HG02623 (cell line): ENCODE measurements around the gene SNX8.
A peak's percentile ranks its signal among the peaks of the same experiment; 100 is the strongest.

Experiments
- ATAC-seq: cut with Tn5 transposase; IDR thresholded peaks from one replicate; pipeline ENCODE4 v1.9.1; 2021; ENCODE audit warnings: moderate library complexity; ENCODE audit not compliant: unreplicated experiment

SNX8 gene

DNA sequence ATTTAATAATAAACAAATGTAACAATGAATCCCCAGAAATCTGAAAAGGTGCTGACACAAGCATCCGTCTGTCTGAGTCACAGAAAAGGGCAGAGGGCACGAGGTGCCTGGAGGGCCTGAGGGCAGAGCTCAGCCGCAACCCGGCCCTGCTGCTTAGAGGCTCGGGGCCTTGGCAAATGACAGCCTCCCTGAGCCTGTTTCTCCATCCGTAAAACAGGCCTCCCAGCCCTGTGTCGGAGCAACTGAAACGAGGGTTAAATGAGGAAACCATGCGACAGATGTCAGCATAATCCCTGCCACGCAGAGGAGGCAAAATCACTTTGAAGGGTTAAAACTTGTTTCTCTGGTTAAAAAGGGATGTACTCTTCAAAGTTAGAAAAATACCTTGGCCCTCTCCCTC, 47.3 kb downstream of the SNX8 start:
- ATAC-seq = no peak

DNA sequence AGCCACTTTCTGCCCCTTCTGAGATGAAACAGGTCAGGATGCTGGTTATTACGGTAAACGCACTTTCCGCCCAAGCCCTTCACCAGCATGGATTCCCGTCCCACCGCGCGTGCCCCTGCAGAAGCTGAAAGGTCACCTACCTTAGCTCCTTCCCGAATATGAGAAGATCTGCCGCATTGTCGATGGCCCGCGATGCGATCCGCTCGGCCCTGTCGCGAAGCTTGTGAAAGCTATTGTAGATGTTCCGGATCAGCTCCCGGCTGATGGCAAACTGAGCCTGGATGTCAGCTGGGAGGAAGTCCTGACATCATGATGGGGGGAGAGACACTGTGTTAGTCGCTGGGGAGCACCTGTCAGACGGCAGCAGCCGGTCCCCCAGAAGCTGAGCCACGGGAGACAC, 50.1 kb downstream of the SNX8 start:
- ATAC-seq = no peak

GRCh38 chr7:2263176-2263575, 51.1 kb downstream of the SNX8 start:
- no peak for ATAC-seq

DNA sequence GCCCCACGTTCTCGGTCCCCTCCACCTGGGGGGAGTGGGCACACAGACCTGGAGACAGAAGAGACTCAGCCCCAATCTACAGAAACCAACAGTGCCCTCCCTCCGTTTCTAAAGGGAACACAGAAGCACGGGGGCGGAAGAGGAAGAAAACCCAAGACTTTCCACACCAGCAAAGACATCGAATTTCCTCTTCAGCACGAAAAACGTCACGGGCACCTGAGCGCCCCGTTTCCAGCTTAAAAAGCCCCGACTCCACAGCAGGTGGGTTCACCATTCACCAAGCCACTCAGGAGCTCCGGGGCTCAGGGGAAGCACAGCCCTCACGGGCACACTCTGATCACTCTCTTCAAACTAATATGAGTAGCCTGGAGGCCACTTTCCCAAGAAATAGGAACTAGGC, 52.6 kb downstream of the SNX8 start:
- ATAC-seq = no peak

- no peak for ATAC-seq
These were observed 53.4 kb downstream of the SNX8 start for GRCh38 chr7:2260820-2261219.

GRCh38 chr7:2259480-2259879, 54.8 kb downstream of the SNX8 start:
- ATAC-seq = no peak

GRCh38 chr7:2258661-2259365, 55.4 kb downstream of the SNX8 start:
- peak; percentile 64 for ATAC-seq

DNA sequence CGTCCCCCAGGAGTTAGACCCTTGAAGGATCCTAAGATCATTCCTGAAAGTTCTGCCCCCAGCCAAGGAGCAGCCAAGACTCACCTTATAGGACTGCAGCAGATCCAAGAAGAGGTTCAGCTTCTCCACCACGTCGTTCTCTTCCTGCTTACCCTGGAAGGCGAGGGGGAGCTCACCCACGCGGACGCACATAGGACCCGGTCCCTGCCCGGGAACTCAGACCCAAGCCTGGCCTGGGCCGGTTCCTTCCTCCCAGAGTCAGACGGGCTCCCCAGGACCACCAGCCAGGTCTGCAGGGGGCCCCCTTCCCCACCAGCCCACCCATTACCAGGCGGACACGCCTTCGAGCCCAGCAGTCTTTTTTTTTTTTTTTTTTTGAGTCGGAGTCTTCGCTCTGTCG, 56.6 kb downstream of the SNX8 start:
- no peak for ATAC-seq

- no peak for ATAC-seq
These were observed 57.1 kb downstream of the SNX8 start for GRCh38 chr7:2257046-2257551.

DNA sequence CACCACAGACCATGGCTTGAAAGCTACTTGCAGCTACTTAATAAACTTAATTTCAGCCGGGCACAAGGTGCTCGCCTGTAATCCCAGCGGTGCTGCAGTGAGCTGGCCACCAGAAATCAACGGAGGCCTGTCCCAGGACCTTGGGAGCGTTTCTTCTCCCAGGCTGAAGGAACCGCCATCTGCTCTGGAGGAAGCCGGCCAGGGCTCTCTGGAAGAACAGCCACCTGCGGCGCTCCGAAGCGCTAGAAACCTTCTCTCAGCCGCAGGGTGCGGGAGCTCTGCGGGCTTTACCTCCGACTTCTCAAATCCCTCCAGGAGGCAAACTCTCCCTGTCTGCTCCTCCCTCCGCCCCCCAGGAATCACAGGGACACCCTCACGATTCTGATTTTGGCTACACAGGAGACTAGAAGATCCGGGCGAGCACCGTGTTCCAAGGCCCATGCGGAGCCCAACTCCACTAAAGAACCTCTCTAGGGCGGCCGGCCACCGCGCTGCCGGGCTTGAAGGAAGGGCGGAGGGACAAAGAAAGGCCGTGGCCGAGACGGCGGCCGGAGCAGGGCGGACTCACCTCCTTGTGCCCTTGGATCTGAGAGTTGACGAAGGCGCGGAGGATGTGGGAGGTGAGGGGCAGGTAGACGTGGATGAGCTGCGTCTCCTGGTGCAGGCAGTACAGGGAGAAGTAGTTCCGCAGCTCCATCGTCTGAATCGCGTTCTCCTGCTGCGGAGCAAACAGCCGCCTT, 57.8 kb downstream of the SNX8 start:
- ATAC-seq = no peak

DNA sequence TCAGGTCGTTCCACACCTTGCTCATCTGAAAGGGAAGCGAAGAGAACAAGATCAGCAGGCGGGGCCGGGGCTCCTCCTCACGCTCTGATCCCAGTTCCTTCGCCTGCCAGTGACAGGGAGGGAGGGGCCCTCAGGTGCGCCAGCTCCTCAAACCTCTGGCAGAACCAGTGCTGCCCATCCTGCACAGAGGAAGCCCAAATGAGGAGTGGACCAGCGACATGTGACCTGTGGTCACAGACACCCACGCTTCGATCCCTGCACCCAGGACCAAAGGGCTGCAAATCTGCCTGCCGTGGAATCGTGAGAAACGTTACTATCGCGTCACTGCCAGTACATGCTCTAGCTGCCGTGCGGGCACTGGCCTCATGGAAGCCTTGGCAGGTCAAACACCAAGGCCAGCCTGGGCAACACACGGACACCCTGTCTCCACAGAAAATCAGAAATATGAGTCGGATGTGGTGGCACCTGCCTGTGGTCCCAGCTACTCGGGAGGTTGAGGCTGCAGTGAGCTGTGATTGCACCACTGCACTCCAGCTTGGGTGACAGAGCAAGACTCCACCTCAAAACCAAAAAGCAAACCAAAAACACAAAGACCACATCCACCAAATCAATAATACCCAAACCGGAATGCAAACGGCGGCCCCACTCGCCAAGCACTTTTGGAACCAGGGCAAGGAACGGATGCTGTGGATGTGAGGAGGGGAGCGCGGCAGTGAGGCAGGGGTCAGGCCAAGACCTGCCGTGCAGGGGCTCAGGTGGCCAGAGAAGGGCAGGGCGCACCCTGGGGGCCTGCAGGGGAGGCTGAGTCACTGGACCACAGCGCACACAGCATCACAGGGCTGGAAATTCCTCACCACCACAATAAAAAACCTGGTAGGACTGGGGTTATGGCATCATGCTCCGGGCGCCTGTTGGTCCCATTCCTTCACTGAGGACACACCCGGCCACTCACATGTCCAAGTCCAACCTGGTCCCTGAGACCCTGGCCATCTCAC, 58.8 kb downstream of the SNX8 start:
- no peak for ATAC-seq

- no peak for ATAC-seq
These were observed 59.7 kb downstream of the SNX8 start for GRCh38 chr7:2254429-2255144.

GRCh38 chr7:2253525-2254244, 60.6 kb downstream of the SNX8 start:
- no peak for ATAC-seq

- no peak for ATAC-seq
These were observed 61.2 kb downstream of the SNX8 start for GRCh38 chr7:2253021-2253420.

DNA sequence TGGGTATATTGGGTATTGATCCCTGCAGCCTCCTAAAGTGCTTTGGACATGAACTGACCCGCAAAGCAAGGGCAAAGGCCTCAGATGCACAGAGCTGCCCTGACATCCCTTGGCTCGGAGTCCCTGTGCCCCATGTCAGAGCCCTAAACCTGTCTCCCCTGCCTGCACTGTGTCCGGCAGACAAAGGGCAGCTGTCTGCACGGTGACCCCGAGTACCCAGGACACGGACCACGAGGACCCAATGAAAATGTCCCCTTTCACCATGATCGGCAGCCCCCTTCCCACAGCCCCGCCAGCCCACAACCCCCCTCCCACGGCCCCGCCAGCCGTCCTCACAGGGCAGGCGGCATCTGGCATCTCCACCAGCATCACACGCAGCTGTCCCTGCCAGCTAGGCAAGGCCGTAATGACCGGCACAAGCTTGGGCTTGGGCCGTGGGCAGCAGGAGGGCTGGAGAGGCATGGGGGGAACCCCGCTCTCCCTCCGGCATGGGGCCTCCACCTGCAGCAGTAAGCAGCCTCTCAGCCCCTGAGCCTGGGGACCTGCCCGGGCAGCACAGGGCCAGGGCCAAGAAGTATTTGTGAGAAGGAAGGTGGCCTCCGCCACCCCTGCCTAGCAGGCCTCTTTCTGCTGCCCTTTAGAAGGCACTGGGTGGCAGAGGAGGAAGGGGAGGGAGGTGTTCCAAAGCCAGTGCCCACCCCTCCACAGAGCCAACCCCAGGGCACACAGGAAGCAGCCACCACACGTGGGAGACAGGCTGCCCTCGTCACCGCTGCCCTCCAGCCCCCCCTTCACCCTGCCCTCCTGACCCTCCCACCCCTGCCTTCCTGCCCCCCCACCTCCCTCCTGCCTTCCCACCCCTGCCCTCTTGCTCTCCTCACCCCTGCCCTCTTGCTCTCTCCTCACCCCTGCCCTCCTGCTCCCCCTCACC, 62.1 kb downstream of the SNX8 start:
- no peak for ATAC-seq

DNA sequence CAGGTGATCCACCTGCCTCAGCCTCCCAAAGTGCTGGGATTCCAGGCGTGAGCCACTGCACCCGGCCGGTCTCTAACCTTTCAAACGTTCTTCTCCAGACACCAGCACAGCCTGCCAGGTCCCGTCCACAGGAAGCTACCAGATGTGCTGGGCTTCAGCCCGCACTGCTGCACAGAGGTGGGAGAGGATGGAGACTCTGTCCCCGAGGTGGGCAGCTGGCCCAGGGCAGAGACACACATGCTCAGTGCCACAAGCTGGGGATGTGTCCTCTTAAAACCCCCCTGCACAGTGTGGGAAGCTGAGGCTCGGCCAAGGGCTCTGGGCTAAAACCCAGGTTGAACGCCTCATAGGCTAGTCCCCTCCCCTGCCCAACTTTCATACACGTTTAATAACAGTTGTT, 62.9 kb downstream of the SNX8 start:
- ATAC-seq = no peak

DNA sequence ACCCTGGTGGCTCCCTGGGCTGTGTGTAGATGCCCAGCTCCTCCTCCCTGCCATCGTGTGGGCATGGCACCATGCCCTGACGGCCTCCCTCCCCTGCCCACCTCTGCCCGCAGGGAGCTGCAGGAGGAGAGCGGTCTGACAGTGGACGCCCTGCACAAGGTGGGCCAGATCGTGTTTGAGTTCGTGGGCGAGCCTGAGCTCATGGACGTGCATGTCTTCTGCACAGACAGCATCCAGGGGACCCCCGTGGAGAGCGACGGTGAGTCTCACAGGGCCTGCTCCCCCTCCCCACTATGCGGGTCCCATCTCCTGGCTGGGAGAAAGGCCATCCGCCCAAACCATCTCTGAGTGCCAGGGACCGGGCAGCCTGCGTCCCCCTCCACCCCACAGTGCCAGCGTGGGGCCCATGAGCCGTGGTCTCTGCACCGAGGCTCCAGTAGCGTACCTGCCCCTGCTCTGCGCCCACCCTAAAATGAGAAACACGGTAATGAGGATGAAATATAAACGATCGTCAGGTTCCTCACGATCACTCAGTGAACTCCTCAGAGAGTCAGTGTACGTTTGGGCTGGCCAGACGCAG, 64.4 kb downstream of the SNX8 start:
- no peak for ATAC-seq

DNA sequence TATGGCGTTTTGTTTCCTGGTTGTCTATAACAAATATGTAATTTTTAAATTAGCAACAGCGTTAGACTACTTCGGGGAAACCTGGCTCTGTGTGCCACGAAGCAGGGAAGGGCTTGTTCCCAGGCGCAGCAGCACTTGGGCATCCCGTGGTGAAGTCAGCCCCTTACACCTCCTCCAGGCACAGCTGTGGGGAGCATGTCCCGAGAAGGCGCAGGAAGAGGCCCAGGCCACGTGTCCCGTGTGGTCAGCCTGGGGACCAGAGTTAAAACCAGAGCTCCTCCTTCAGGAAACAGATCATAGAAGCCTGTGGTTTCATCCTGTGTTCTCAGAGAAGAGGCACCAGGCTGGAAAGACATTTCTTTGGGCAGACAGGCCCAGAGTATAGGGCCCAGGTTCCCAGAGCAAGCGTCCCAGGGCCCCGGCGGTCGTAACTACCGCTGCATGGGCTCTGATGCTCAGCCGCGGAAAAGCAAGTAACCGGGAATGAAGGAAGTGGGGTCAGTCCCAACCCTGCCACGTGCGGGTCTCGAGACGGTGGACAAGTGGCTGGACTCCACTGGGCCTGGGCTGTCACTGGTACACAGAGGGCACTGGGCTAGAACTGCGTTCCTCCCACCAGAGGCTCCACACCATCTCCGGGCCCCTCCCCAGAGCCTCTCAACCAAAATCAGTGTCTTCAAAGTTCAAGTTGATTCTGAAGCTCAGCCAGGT, 65.1 kb downstream of the SNX8 start:
- ATAC-seq = no peak
